ENCODE results near the gene RYR3. TPM values are rescaled to one million over a fixed set of nuclear protein-coding genes. Genes with fewer than 3 reads are reported as not detected.

Gene RYR3
- total RNA-seq, 1 donor from 2014 or later: 1.5 TPM

DNA sequence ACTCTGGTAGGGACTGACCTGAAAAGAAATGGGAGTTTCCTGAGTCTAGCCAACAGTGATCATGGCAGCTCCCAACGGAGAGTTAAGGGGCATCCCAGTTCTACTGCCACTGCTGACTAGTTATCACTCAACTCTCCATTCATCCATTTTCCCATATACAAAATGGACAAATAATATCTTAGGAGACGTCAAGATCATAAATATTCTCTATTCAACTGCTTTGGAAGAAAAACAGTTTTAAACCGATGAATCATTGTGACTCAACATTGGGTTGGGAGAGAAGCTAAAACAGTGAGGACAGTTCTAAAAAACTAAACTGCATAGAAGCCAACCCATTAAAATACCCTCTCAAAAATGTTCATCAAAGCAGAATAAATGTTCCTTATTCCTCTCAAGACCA lies 600.0 kb downstream of the RYR3 start:
- peaks cover 6% of the 10 kb centered on the region for H3K79me2 ChIP-seq (ENCODE audit: insufficient read depth, low read length)
- H3K4me3 Mint-ChIP-seq (ENCODE audit: unreplicated experiment): no peak overlapping the region
- H4K20me1 ChIP-seq (ENCODE audit: insufficient read depth, low read length): peaks cover 12% of the 10 kb centered on the region
- no peaks in the 10 kb centered on the region for H3K9me3 ChIP-seq (ENCODE audit: insufficient read depth, low read depth, low read length)
- peak overlapping the region; percentile 61 for H3K4me2 ChIP-seq (ENCODE audit: low read length)
- H3K36me3 ChIP-seq (ENCODE audit: insufficient read depth, low read length): no peaks in the 10 kb centered on the region
- peak overlapping the region; percentile 49 for H3K27ac ChIP-seq (ENCODE audit: low read depth, low read length)
- FAIRE-seq (peak; percentile 72), DNase-seq (ENCODE audit: low read depth) (peak; percentile 64)
- H3K9ac ChIP-seq (ENCODE audit: low read length): no peak overlapping the region
- H2AFZ ChIP-seq (ENCODE audit: low read depth, low read length): no peak overlapping the region
- peak overlapping the region; percentile 1 for H3K27ac Mint-ChIP-seq (ENCODE audit: unreplicated experiment)
- no peak overlapping the region for H3K4me3 ChIP-seq (ENCODE audit: insufficient read depth, low read depth, low read length)
- no peak for TF ChIP-seq EZH2 (IDR thresholded peaks at IDR 0.05; ENCODE audit: insufficient read depth, low read length)
- TF ChIP-seq, protein P1, sequence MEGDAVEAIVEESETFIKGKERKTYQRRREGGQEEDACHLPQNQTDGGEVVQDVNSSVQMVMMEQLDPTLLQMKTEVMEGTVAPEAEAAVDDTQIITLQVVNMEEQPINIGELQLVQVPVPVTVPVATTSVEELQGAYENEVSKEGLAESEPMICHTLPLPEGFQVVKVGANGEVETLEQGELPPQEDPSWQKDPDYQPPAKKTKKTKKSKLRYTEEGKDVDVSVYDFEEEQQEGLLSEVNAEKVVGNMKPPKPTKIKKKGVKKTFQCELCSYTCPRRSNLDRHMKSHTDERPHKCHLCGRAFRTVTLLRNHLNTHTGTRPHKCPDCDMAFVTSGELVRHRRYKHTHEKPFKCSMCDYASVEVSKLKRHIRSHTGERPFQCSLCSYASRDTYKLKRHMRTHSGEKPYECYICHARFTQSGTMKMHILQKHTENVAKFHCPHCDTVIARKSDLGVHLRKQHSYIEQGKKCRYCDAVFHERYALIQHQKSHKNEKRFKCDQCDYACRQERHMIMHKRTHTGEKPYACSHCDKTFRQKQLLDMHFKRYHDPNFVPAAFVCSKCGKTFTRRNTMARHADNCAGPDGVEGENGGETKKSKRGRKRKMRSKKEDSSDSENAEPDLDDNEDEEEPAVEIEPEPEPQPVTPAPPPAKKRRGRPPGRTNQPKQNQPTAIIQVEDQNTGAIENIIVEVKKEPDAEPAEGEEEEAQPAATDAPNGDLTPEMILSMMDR (IDR thresholded peaks at IDR 0.05; ENCODE audit: insufficient read depth, low read depth, low read length): no peak
- H3K27me3 Mint-ChIP-seq (ENCODE audit: low read depth, unreplicated experiment): no peaks in the 10 kb centered on the region
- H3K9me3 Mint-ChIP-seq (ENCODE audit: unreplicated experiment): no peaks in the 10 kb centered on the region
- H3K36me3 Mint-ChIP-seq (ENCODE audit: low read depth, unreplicated experiment): no peaks in the 10 kb centered on the region
- peaks cover 29% of the 10 kb centered on the region for H3K4me1 ChIP-seq (ENCODE audit: insufficient read depth, low read length)
- no peaks in the 10 kb centered on the region for H3K27me3 ChIP-seq (ENCODE audit: insufficient read depth, low read length)
- peaks cover 42% of the 10 kb centered on the region for H3K4me1 Mint-ChIP-seq (ENCODE audit: low read depth, unreplicated experiment)

DNA sequence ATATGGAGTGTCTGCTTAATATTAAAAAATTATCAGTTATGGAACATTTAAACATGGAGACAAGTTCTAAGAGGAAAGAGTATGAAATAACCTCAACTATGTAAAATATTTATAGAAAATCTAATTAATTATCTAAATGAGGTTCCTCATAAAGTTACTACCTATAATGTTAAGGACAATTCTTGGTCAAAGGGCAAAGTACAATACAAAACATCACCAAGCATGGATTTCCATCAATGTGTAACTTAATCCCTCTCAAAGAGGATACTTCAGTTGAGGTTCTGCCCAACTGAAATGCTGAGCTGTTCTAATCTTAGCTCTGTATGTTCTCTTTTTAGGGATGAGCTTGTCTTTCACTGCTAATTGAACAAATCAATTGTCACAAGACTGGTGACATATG lies 601.6 kb downstream of the RYR3 start:
- DNase-seq (ENCODE audit: low read depth): no peak

DNA sequence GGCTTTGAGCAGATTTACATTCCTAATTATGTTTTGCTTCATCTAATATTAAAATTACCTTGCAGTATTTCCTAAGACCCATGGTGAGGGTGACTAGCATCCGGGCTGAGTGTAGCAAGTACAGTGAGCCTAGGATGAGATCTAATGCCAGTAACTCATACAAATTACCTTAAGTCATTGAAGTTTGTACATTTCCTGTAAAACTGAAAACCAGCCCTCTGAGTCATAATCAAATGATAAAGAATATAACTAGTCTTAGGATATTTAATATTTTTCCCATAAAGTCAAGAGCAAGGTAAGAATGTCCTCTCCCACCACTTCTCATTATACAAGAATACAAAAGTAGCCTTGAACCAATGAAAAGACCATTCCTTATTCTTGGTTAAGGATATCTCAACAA lies 602.7 kb downstream of the RYR3 start:
- H3K36me3 Mint-ChIP-seq (ENCODE audit: low read depth, unreplicated experiment): no peaks in the 10 kb centered on the region
- Histone ChIP-seq H3K27ac (ENCODE audit: low read depth, low read length) (no peak overlapping the region), H2AFZ (ENCODE audit: low read depth, low read length) (no peak overlapping the region), H3K4me2 (ENCODE audit: low read length) (no peak overlapping the region), H3K9ac (ENCODE audit: low read length) (no peak overlapping the region), H4K20me1 (ENCODE audit: insufficient read depth, low read length) (peaks cover 20% of the 10 kb centered on the region), H3K9me3 (ENCODE audit: insufficient read depth, low read depth, low read length) (no peaks in the 10 kb centered on the region), H3K4me1 (ENCODE audit: insufficient read depth, low read length) (peaks cover 18% of the 10 kb centered on the region), H3K36me3 (ENCODE audit: insufficient read depth, low read length) (no peaks in the 10 kb centered on the region), H3K79me2 (ENCODE audit: insufficient read depth, low read length) (peaks cover 13% of the 10 kb centered on the region), H3K27me3 (ENCODE audit: insufficient read depth, low read length) (no peaks in the 10 kb centered on the region), H3K4me3 (ENCODE audit: insufficient read depth, low read depth, low read length) (no peak overlapping the region)
- FAIRE-seq (no peak), DNase-seq (ENCODE audit: low read depth) (peak; percentile 42)
- no peak overlapping the region for H3K27ac Mint-ChIP-seq (ENCODE audit: unreplicated experiment)
- TF ChIP-seq, protein P1 (IDR thresholded peaks at IDR 0.05; ENCODE audit: insufficient read depth, low read depth, low read length): no peak
- no peak for TF ChIP-seq EZH2 (IDR thresholded peaks at IDR 0.05; ENCODE audit: insufficient read depth, low read length)
- no peaks in the 10 kb centered on the region for H3K9me3 Mint-ChIP-seq (ENCODE audit: unreplicated experiment)
- peaks cover 30% of the 10 kb centered on the region for H3K4me1 Mint-ChIP-seq (ENCODE audit: low read depth, unreplicated experiment)
- H3K4me3 Mint-ChIP-seq (ENCODE audit: unreplicated experiment): no peak overlapping the region
- no peaks in the 10 kb centered on the region for H3K27me3 Mint-ChIP-seq (ENCODE audit: low read depth, unreplicated experiment)

More for the DNA sequence above, 601.6 kb downstream of the RYR3 start:
- FAIRE-seq: no peak
- Histone ChIP-seq H3K27ac (ENCODE audit: low read depth, low read length) (no peak overlapping the region), H3K9me3 (ENCODE audit: insufficient read depth, low read depth, low read length) (no peaks in the 10 kb centered on the region), H3K4me3 (ENCODE audit: insufficient read depth, low read depth, low read length) (no peak overlapping the region), H2AFZ (ENCODE audit: low read depth, low read length) (no peak overlapping the region), H3K4me2 (ENCODE audit: low read length) (no peak overlapping the region), H3K36me3 (ENCODE audit: insufficient read depth, low read length) (no peaks in the 10 kb centered on the region), H3K27me3 (ENCODE audit: insufficient read depth, low read length) (no peaks in the 10 kb centered on the region), H4K20me1 (ENCODE audit: insufficient read depth, low read length) (peaks cover 20% of the 10 kb centered on the region), H3K9ac (ENCODE audit: low read length) (no peak overlapping the region), H3K4me1 (ENCODE audit: insufficient read depth, low read length) (peaks cover 26% of the 10 kb centered on the region), H3K79me2 (ENCODE audit: insufficient read depth, low read length) (peaks cover 13% of the 10 kb centered on the region)
- no peaks in the 10 kb centered on the region for H3K36me3 Mint-ChIP-seq (ENCODE audit: low read depth, unreplicated experiment)
- TF ChIP-seq, protein P1 (IDR thresholded peaks at IDR 0.05; ENCODE audit: insufficient read depth, low read depth, low read length): no peak
- no peak for TF ChIP-seq EZH2 (IDR thresholded peaks at IDR 0.05; ENCODE audit: insufficient read depth, low read length)
- H3K27me3 Mint-ChIP-seq (ENCODE audit: low read depth, unreplicated experiment): no peaks in the 10 kb centered on the region
- no peak overlapping the region for H3K4me3 Mint-ChIP-seq (ENCODE audit: unreplicated experiment)
- no peaks in the 10 kb centered on the region for H3K9me3 Mint-ChIP-seq (ENCODE audit: unreplicated experiment)
- no peak overlapping the region for H3K27ac Mint-ChIP-seq (ENCODE audit: unreplicated experiment)
- H3K4me1 Mint-ChIP-seq (ENCODE audit: low read depth, unreplicated experiment): peaks cover 39% of the 10 kb centered on the region

All from astrocyte (in vitro differentiated cells and primary cell).